T-helper 2 cell treated with Interferon-gamma antibody and Interleukin-4, amounts not matched to agents 5 μg/mL and 100 μg/mL, for 36 hours (primary cell): ENCODE data around the gene DIO3.

ENCODE experiments used
- DNase-seq: peaks from one replicate; pipeline ENCODE4 v3.0.0; 2021; ENCODE audit warnings: low spot score
- H3K27ac Mint-ChIP-seq: one replicate; pipeline ENCODE4 v1.8.0; 2021; ENCODE audit warnings: mild to moderate bottlenecking, mixed read lengths
- H3K27me3 Mint-ChIP-seq: one replicate; pipeline ENCODE4 v1.8.0; 2021; ENCODE audit warnings: low read depth, mixed read lengths
- H3K36me3 Mint-ChIP-seq: one replicate; pipeline ENCODE4 v1.8.0; 2021; ENCODE audit warnings: low read depth, mixed read lengths
- H3K4me1 Mint-ChIP-seq: one replicate; pipeline ENCODE4 v1.8.0; 2021; ENCODE audit warnings: low read depth, mixed read lengths
- H3K4me3 Mint-ChIP-seq: one replicate; pipeline ENCODE4 v1.8.0; 2022; ENCODE audit warnings: mild to moderate bottlenecking, moderate library complexity, mixed read lengths
- H3K9me3 Mint-ChIP-seq: one replicate; pipeline ENCODE4 v1.8.0; 2021; ENCODE audit warnings: mixed read lengths

Gene DIO3

DNA sequence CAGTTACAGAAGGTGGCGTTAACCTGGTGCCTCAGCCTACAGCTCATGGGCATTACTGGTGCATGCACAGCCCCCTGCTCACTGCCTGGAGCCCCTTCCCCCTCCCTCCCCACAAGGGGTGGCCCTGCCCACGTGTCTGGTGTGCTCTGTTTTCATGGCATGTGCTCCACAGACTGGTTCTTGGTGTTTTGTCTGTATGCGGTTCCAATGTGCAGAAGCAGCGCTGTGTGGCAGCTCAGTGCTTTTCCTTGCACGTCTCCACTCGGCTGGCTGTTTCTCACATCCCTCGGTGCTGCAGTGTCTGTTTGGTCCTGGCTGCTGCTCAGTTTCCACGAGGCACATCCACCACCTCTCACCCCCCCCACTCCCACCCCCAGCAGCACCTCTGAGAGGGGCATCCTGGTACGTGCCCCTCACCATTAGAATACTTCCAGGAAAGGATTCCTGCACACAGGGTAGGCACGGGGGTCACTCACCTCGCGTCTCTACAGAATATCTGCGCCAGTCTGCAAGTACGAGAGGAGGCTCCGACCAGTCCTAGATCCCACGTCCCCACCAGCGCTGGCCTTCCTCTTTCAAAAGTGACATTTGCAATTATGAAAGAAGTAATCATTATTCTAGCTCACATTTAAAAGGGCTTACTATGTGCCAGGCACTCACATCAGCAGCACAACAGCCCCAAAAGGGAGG is 27.1 kb downstream of the DIO3 start:
- Mint-ChIP-seq H3K27me3 (no peaks in the 10 kb centered on the region), H3K36me3 (no peaks in the 10 kb centered on the region), H3K4me3 (no peak overlapping the region), H3K4me1 (peaks cover 2% of the 10 kb centered on the region), H3K27ac (no peak overlapping the region), H3K9me3 (no peaks in the 10 kb centered on the region)
- DNase-seq: no peak

DNA sequence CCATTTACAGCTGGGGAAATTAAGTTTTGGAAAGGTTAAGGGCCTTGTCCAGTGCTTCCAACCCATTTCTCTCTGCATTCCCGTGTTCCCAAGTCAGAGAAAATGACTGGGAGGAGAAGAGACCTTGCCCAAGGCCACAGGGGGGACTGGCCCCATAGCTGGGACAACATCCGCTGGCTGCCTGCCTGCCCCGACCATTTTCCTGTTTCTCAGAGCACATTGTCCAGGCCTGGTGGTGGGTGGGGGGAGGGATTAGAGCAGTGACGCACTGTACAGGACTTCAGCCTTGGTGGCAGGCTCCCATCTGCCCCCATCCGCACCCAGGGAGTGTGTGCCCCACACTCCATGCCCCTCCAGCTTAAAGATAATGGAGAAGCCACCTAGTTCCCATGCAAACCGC is 27.7 kb downstream of the DIO3 start:
- no peak overlapping the region for H3K27ac Mint-ChIP-seq
- no peaks in the 10 kb centered on the region for H3K9me3 Mint-ChIP-seq
- no peaks in the 10 kb centered on the region for H3K27me3 Mint-ChIP-seq
- H3K4me1 Mint-ChIP-seq: peaks cover 4% of the 10 kb centered on the region
- no peak overlapping the region for H3K4me3 Mint-ChIP-seq
- DNase-seq: no peak
- no peaks in the 10 kb centered on the region for H3K36me3 Mint-ChIP-seq

DNA sequence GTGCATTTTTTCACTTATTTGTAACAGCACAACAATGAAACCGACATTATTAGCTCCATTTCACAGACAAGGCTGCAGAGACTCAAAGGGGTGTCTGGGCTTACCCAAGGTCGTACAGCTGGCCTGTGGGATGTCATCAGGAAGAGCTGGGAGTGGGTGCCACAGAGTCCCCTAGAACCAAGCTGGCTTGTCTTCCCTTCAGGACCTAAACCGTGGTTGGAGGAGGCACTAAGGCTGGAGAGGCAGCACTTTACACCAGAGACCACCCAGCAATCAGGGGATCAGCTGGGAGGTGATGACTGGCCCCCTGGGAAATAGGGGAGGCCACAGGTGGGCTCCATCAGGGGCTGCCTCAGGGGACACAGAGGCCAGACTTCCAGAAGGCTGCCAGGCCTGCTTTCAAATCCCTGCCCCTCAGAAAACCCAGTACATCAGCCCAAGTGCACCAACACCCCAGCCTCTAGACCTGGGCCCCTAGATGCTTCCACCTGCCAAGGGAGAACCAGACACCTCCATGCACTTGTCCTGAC is 28.3 kb downstream of the DIO3 start:
- H3K27ac Mint-ChIP-seq: no peak overlapping the region
- H3K27me3 Mint-ChIP-seq: no peaks in the 10 kb centered on the region
- peaks cover 5% of the 10 kb centered on the region for H3K9me3 Mint-ChIP-seq
- H3K4me1 Mint-ChIP-seq: peaks cover 7% of the 10 kb centered on the region
- H3K36me3 Mint-ChIP-seq: no peaks in the 10 kb centered on the region
- H3K4me3 Mint-ChIP-seq: no peak overlapping the region
- DNase-seq: no peak

DNA sequence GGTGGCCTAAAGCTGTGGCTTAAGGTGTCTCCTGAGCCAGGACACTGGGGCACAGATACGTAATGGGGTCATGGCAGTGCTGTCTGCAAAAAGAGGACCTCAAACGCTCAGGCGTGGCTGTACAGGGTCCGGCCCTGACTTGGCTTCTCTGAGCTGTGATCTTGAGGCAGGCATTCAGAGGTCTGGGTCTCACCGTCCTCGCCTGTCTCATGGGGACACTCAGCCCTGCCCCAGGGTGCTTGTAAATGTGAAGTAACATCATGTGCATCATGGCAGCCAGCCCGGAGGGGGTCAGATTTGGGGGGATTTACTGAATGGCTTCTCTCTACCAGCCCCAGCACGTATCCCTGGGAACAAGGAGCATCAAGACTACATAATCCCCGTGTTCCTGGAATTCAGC is 28.8 kb downstream of the DIO3 start:
- Mint-ChIP-seq H3K9me3 (peaks cover 7% of the 10 kb centered on the region), H3K4me1 (peaks cover 7% of the 10 kb centered on the region), H3K36me3 (no peaks in the 10 kb centered on the region), H3K4me3 (no peak overlapping the region), H3K27ac (no peak overlapping the region), H3K27me3 (no peaks in the 10 kb centered on the region)
- no peak for DNase-seq

DNA sequence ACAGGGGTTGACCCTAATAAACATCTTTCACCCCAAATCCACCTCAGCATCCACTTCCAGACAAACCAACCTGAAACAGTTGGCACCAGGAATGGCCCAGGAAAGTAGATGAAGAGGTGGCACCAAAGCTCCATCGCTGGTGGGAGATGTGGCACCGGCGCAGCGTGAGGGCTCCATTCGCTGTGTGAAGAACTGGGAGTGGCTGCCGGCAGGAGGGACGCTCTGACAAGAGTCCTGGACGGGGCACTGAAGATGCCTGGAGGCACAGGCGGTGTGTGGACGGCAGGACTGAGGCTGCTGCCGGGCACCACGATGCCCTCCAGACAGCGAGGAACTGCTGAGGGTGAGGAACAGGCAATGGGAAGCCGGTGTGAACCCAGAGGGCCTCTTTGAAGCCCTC is 29.3 kb downstream of the DIO3 start:
- no peak for DNase-seq
- Mint-ChIP-seq H3K4me1 (peaks cover 7% of the 10 kb centered on the region), H3K27ac (no peak overlapping the region), H3K4me3 (no peak overlapping the region), H3K27me3 (no peaks in the 10 kb centered on the region), H3K9me3 (peaks cover 8% of the 10 kb centered on the region), H3K36me3 (no peaks in the 10 kb centered on the region)

DNA sequence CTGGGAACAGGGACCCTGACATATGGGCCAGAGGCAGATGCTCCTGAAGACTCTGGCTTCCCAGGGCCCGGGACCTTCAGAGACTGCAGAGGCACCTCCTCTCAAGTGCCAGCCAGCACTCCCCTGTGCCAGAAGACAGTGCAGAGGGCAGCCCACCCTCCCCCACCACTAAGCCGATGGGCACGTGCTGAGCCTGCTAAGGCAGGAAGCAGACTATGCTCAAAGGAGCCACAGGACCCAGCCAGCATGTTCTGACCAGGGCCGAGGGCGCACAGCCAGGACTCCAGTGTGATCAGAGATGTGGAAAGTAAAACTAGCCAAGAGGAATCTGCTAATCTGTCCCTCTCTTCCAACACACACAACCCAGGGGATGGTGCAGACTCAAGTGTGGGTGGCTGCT is 29.8 kb downstream of the DIO3 start:
- Mint-ChIP-seq H3K9me3 (peaks cover 13% of the 10 kb centered on the region), H3K27ac (no peak overlapping the region), H3K36me3 (peaks cover 3% of the 10 kb centered on the region), H3K27me3 (no peaks in the 10 kb centered on the region), H3K4me1 (peaks cover 12% of the 10 kb centered on the region), H3K4me3 (no peak overlapping the region)
- DNase-seq: no peak

DNA sequence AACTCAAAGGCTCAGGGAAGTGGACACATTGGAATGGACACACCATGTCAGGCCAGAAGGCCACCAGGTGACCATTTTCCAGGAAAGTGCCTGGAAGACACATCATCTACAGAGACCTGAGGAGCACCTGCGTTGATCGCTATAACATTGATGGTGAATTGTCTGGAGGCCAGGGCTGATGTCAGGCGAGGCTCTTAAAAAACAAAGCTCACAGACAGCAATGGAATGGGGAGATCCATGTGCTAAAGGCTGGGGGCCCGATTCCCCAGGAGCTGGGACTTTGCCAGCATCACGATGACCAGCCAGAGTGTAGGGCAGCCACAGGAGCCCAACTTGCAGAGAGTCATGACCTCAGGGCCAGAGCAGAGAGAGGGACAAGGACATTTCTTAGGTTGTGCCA is 30.3 kb downstream of the DIO3 start:
- DNase-seq: no peak
- peaks cover 5% of the 10 kb centered on the region for H3K36me3 Mint-ChIP-seq
- H3K9me3 Mint-ChIP-seq: peaks cover 17% of the 10 kb centered on the region
- no peak overlapping the region for H3K27ac Mint-ChIP-seq
- no peak overlapping the region for H3K4me3 Mint-ChIP-seq
- H3K4me1 Mint-ChIP-seq: peaks cover 16% of the 10 kb centered on the region
- no peaks in the 10 kb centered on the region for H3K27me3 Mint-ChIP-seq

DNA sequence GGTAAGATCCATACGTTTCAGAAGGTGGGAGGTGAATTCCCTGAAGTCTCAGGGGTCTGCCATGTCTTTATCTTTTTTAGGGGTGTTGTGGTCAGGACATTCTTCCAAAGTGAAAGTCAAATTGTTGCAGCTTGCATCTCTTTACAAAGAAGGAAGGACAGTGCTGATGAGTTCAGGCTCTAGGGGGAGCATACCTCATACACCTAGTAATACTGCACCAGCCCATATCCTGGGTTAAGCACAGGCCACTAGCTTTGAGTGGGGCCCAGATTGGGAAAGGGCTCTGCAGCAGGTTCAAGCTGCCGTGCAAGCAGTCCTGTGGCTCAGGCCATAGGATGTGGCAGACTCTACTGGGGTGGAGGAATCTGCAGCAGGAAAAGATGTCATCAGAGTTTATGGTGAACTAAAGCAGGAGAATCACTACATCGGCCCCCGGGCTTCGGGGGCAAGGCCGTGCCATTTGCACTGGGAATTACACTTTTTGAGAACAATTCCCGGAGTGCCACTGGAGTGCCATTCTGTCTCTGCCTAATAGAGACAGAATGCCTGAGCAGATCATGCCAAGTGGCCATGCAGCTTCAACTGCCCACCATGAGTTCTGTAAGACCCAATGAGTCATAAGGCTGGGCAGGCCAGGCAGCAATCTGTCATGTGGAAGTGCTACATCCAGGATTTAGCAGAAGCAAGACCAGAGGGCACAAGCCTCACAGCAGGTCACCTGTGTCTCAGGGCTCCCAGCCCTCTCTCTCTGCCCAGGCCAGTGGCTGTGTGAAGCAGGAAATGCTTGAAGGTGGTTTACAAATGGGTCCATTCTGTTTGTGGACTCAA is 32.3 kb downstream of the DIO3 start:
- no peak overlapping the region for H3K27ac Mint-ChIP-seq
- H3K9me3 Mint-ChIP-seq: peaks cover 23% of the 10 kb centered on the region
- H3K4me1 Mint-ChIP-seq: peaks cover 28% of the 10 kb centered on the region
- no peaks in the 10 kb centered on the region for H3K27me3 Mint-ChIP-seq
- H3K36me3 Mint-ChIP-seq: peaks cover 11% of the 10 kb centered on the region
- no peak overlapping the region for H3K4me3 Mint-ChIP-seq
- DNase-seq: no peak

DNA sequence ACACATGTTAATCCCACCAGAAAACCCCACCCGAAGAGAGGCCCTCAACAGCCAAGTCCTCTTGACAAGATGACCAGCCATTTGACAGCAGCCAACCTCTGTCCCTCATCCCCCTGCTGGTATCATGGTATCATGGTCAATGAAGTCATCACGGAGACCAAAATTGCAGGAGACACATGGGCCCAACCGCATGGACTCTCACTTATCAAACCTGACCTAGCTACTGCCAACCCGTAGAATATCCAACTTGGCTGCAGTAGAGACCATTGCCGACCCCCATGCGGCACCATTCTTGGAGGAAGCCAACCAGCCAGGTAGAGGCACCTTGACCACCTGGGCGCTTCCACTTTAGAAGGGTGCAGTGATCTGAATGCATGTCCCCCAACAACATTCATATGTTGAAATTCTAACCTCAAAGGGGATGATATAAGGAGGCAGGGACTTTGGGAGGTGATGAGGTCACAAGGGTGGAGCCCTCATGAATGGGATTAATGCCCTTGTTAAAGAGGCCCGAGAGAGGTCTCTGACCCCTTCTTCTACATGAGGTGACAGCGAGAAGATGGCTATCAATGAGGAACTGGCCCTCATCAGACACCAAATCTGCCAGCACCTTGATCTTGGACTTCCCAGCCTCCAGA is 33.3 kb downstream of the DIO3 start:
- peaks cover 11% of the 10 kb centered on the region for H3K36me3 Mint-ChIP-seq
- peaks cover 30% of the 10 kb centered on the region for H3K4me1 Mint-ChIP-seq
- no peak overlapping the region for H3K27ac Mint-ChIP-seq
- no peak for DNase-seq
- H3K4me3 Mint-ChIP-seq: no peak overlapping the region
- H3K27me3 Mint-ChIP-seq: no peaks in the 10 kb centered on the region
- H3K9me3 Mint-ChIP-seq: peaks cover 23% of the 10 kb centered on the region

DNA sequence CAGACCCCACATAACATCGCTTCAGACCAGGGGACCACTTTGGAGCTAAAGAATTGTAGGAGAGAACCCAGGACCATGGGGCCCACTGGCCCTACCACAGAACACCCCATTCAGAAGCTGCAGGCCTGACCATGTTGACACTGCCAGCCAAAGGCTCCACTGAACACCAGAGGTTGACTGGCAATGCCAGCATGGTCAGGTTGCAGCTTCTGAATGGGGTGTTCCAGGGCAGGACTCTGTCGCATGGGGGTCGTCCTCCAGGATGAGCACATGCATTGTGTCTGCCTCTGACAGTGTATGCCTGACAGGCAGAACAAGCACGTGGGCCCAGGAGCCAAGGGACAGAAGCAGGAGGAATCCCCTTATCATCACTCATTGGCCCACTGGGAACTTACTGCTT is 34.1 kb downstream of the DIO3 start:
- no peaks in the 10 kb centered on the region for H3K27me3 Mint-ChIP-seq
- H3K9me3 Mint-ChIP-seq: peaks cover 23% of the 10 kb centered on the region
- H3K36me3 Mint-ChIP-seq: peaks cover 11% of the 10 kb centered on the region
- no peak overlapping the region for H3K27ac Mint-ChIP-seq
- no peak for DNase-seq
- H3K4me1 Mint-ChIP-seq: peaks cover 30% of the 10 kb centered on the region
- no peak overlapping the region for H3K4me3 Mint-ChIP-seq

DNA sequence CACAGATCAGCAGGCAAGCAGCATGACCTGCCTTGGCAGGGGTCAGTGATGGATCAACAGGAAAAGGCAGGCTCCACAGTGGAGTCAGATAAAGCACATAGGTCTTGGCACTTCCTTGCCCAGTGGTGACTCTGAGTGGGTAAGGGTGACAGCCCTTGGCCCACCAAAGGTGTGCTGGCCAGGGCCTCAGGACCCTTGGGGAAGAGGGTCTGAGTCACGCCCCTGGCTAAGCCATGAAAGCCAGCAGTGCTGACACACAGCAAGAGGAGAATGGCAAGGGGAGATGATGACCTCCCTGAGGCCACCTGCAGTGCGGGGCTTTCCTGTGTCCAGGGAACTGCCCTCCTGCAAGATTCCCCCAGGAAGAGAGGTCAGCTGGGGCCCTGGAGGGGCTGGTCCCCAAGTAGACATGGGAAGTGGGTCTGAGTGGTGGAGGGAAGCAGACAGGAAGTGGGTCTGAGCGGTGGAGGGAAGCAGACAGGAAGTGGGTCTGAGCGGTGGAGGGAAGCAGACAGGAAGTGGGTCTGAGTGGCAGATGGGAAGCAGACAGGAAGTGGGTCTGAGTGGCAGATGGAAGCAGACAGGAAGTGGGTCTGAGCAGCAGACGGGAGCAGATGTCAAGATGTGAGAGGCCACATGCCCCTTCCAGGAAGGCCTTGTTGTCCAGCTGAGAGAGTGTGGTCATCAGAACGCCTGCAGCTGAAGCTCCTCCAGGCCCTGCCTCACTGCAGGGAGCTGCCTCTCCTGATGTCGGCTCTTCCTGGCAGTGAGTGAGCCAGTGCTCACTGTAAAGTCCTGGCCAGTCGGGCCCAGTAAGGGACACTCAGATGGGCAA is 34.8 kb downstream of the DIO3 start:
- H3K4me3 Mint-ChIP-seq: peak overlapping the region; percentile 60
- H3K9me3 Mint-ChIP-seq: peaks cover 23% of the 10 kb centered on the region

DNA sequence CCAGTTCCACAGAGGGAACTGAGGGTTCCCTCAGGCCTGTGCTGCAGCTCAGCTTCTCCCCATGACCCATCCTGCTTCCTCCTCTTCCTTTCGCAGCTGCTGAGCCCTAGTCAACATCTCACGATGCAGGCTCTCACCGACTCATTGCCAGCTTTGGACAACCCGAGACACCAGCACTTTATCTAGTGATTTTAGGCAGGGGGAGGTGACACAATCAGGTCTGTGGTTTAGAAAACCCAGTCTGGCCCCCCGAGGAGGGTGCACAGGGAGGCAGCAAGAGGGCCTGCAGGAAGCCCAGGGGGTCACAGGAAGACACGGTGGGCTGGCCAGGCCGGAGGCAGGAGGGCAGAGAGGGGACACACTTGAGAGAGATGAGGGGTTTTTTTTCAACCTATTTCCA is 35.4 kb downstream of the DIO3 start:
- peak overlapping the region; percentile 60 for H3K4me3 Mint-ChIP-seq
- no peak for DNase-seq

More for the DNA sequence above, 34.8 kb downstream of the DIO3 start:
- DNase-seq: peak; percentile 14
- Mint-ChIP-seq H3K27ac (peak overlapping the region; percentile 66), H3K4me1 (peaks cover 30% of the 10 kb centered on the region), H3K27me3 (no peaks in the 10 kb centered on the region), H3K36me3 (peaks cover 11% of the 10 kb centered on the region)

DNA sequence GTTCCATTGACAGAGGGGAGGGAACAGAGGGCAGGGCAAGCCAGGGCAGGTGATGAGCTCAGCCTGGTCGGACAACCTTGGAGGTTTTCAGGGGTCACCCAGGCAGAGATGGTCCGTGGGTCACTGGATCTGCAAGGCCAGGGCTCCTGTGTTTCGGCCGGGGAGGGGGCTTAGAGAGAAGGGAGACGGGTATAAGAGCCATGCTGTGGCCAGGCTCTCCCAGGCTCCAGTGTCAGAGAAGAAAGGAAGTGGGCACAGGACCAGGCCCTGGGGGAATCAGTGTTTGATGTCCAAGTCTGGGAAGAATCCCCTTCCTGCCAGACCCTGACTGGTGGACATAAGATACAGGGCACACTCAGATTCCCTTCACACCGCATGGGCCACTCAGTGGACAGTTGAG is 36.9 kb downstream of the DIO3 start:
- Mint-ChIP-seq H3K4me3 (no peak overlapping the region), H3K36me3 (peaks cover 11% of the 10 kb centered on the region), H3K4me1 (peaks cover 30% of the 10 kb centered on the region), H3K27me3 (no peaks in the 10 kb centered on the region), H3K9me3 (peaks cover 23% of the 10 kb centered on the region), H3K27ac (no peak overlapping the region)
- no peak for DNase-seq

More for the DNA sequence above, 35.4 kb downstream of the DIO3 start:
- Mint-ChIP-seq H3K27ac (peak overlapping the region; percentile 60), H3K4me1 (peaks cover 30% of the 10 kb centered on the region), H3K36me3 (peaks cover 11% of the 10 kb centered on the region), H3K9me3 (peaks cover 23% of the 10 kb centered on the region), H3K27me3 (no peaks in the 10 kb centered on the region)
